Measurements from ENCODE around the gene PDE2A.

GRCh38 chr11:72613977-72614376, 60.2 kb downstream of the PDE2A start:
- no peak for TF ChIP-seq GATA3 (IDR thresholded peaks at IDR 0.05; ENCODE audit: low read depth, low read length)
- TF ChIP-seq GATA2 (IDR thresholded peaks at IDR 0.05; ENCODE audit: low read depth, low read length), result no peak
